Neural cell (in vitro differentiated cells): Measurements from ENCODE around the gene GABRG3. TPM values are rescaled to one million over a fixed set of nuclear protein-coding genes. Genes with fewer than 3 reads are reported as not detected.

Source experiments
- H2AFZ ChIP-seq: fragments of 200-600, 300-800 bp; sonication (generic), shearing (Covaris generic); 2 replicates; pipeline ENCODE4 v1.6.0; 2014; ENCODE audit warnings: low read depth, mild to moderate bottlenecking, antibody characterized with exemption, low read length, moderate library complexity
- H3F3A ChIP-seq: fragments of 200-600 bp; shearing (Covaris generic); 2 replicates; pipeline ENCODE4 v1.6.1; 2016; ENCODE audit warnings: mild to moderate bottlenecking, moderate library complexity, mixed read lengths, antibody characterized with exemption, low read length; ENCODE audit not compliant: insufficient read depth, poor library complexity, severe bottlenecking
- H3K27ac ChIP-seq: fragments of 200-600, 300-800 bp; sonication (generic), shearing (Covaris generic); 2 replicates; pipeline ENCODE4 v1.5.1; 2014; ENCODE audit warnings: mild to moderate bottlenecking, low read length, moderate library complexity
- H3K27me3 ChIP-seq: fragments of 300-800, 200-600 bp; sonication (generic), shearing (Covaris generic); 2 replicates; pipeline ENCODE4 v1.6.0; 2014; ENCODE audit warnings: mild to moderate bottlenecking, low read depth, low read length, moderate library complexity; ENCODE audit not compliant: insufficient read depth
- H3K36me3 ChIP-seq: fragments of 300-800, 200-600 bp; sonication (generic), shearing (Covaris generic); 2 replicates; pipeline ENCODE4 v1.5.1; 2014; ENCODE audit warnings: mild to moderate bottlenecking, antibody characterized with exemption, low read length, moderate library complexity; ENCODE audit not compliant: insufficient read depth
- H3K4me2 ChIP-seq: fragments of 300-800, 200-600 bp; sonication (generic), shearing (Covaris generic); 2 replicates; pipeline ENCODE4 v1.6.0; 2014; ENCODE audit warnings: mild to moderate bottlenecking, low read length
- H3K4me3 ChIP-seq: fragments of 300-800, 200-600 bp; sonication (generic), shearing (Covaris generic); 2 replicates; pipeline ENCODE4 v1.5.1; 2014; ENCODE audit warnings: mild to moderate bottlenecking, low read length, moderate library complexity
- H3K79me2 ChIP-seq: fragments of 200-600 bp; shearing (Covaris generic); replicated peaks from 2 replicates; pipeline ENCODE4 v1.6.0; 2014; ENCODE audit warnings: mild to moderate bottlenecking, low read length, moderate library complexity; ENCODE audit not compliant: insufficient read depth
- H3K9ac ChIP-seq: fragments of 300-800, 200-600 bp; sonication (generic), shearing (Covaris generic); 2 replicates; pipeline ENCODE4 v1.6.1; 2016; ENCODE audit warnings: mild to moderate bottlenecking, low read length, mixed read lengths
- H3K9me2 ChIP-seq: fragments of 200-600 bp; shearing (Covaris generic); 2 replicates; pipeline ENCODE4 v1.6.1; 2016; ENCODE audit warnings: mild to moderate bottlenecking, low read length, mixed read lengths; ENCODE audit not compliant: insufficient read depth
- H3K9me3 ChIP-seq: fragments of 200-600, 300-800 bp; sonication (generic), shearing (Covaris generic); 2 replicates; pipeline ENCODE4 v1.6.1; 2016; ENCODE audit warnings: mild to moderate bottlenecking, mixed run types, low read length, moderate library complexity, mixed read lengths
- H4K20me1 ChIP-seq: fragments of 200-600 bp; shearing (Covaris generic); 2 replicates; pipeline ENCODE4 v1.6.1; 2016; ENCODE audit warnings: mild to moderate bottlenecking, mixed run types; ENCODE audit not compliant: insufficient read depth
- CTCF ChIP-seq: fragments of 450-650 bp; IDR thresholded peaks from 2 replicates; pipeline ENCODE4 v1.5.1; 2014; ENCODE audit warnings: antibody characterized with exemption, mild to moderate bottlenecking, moderate library complexity; ENCODE audit not compliant: poor library complexity, severe bottlenecking
- EP300 ChIP-seq: fragments of 450-650 bp; conservative IDR thresholded peaks from 2 replicates; pipeline ENCODE4 v1.6.1; 2014; ENCODE audit warnings: antibody characterized with exemption, mild to moderate bottlenecking, moderate library complexity; ENCODE audit not compliant: poor library complexity, severe bottlenecking
- EZH2 ChIP-seq: fragments of 200-600, 300-800 bp; shearing (Covaris generic), sonication (generic); IDR thresholded peaks from 2 replicates; pipeline ENCODE4 v1.6.1; 2014; ENCODE audit warnings: antibody characterized with exemption, low read length, borderline replicate concordance, mild to moderate bottlenecking; ENCODE audit not compliant: insufficient read depth, poor library complexity, severe bottlenecking
- MXI1 ChIP-seq: fragments of 450-650 bp; conservative IDR thresholded peaks from 2 replicates; pipeline ENCODE4 v1.6.1; 2014; ENCODE audit warnings: antibody characterized with exemption, mild to moderate bottlenecking; ENCODE audit not compliant: poor library complexity, severe bottlenecking
- POLR2AphosphoS5 ChIP-seq: IDR thresholded peaks from 2 replicates; pipeline ENCODE4 v1.6.1; 2012
- RAD21 ChIP-seq: fragments of 450-650 bp; conservative IDR thresholded peaks from 2 replicates; pipeline ENCODE4 v1.6.1; 2014; ENCODE audit warnings: antibody characterized with exemption, mild to moderate bottlenecking, moderate library complexity
- SMC3 ChIP-seq: fragments of 450-650 bp; conservative IDR thresholded peaks from 2 replicates; pipeline ENCODE4 v1.6.1; 2014; ENCODE audit warnings: antibody characterized with exemption, mild to moderate bottlenecking, moderate library complexity; ENCODE audit not compliant: poor library complexity
- TAF1 ChIP-seq: IDR thresholded peaks from 2 replicates; pipeline ENCODE4 v1.6.1; 2012; ENCODE audit warnings: low read depth
- polyA plus RNA-seq: library from polyadenylated mRNA; depleted of rRNA; stranded (reverse); fragments of >200 nt; gene quantifications from 2 replicates; pipeline ENCODE4 v1.2.3, GENCODE V29; 2014
- TF ChIP-seq, protein P1 (sequence below): IDR thresholded peaks from 2 replicates; pipeline ENCODE4 v1.6.1; 2012; ENCODE audit warnings: borderline replicate concordance

Gene GABRG3
- polyA plus RNA-seq, 1 donor from 2014 or later: 1.2 TPM

DNA sequence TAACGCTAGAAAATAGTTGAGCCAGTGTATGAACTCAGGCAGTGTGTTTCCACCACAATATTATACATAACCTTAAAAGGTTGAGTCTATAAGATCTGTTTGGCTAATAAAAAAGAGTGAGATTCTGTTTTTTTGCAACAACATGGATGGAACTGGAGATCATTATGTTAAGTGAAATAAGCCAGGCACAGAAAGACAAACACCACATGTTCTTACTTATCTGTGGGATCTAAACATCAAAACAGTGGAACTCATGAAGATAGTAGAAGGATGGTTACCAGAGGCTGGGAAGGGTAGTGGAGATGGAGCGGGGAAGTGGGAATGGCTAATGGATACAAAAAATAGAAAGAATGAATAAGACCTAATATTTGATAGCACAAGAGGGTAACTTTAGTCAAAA, 150.7 kb downstream of the GABRG3 start:
- Histone ChIP-seq H3K36me3 (no peaks in the 10 kb centered on the region), H3F3A (no peaks in the 10 kb centered on the region), H3K9me3 (no peaks in the 10 kb centered on the region), H3K9me2 (no peaks in the 10 kb centered on the region), H2AFZ (no peak overlapping the region), H4K20me1 (no peaks in the 10 kb centered on the region), H3K27ac (no peak overlapping the region), H3K9ac (no peak overlapping the region), H3K27me3 (no peaks in the 10 kb centered on the region), H3K4me2 (no peak overlapping the region), H3K4me3 (no peak overlapping the region), H3K79me2 (no peaks in the 10 kb centered on the region)
- no peak for TF ChIP-seq TAF1
- no peak for TF ChIP-seq EP300
- no peak for TF ChIP-seq EZH2
- TF ChIP-seq POLR2AphosphoS5: no peak
- TF ChIP-seq CTCF: no peak
- TF ChIP-seq SMC3: no peak
- TF ChIP-seq RAD21: no peak
- no peak for TF ChIP-seq MXI1
- TF ChIP-seq, protein P1, sequence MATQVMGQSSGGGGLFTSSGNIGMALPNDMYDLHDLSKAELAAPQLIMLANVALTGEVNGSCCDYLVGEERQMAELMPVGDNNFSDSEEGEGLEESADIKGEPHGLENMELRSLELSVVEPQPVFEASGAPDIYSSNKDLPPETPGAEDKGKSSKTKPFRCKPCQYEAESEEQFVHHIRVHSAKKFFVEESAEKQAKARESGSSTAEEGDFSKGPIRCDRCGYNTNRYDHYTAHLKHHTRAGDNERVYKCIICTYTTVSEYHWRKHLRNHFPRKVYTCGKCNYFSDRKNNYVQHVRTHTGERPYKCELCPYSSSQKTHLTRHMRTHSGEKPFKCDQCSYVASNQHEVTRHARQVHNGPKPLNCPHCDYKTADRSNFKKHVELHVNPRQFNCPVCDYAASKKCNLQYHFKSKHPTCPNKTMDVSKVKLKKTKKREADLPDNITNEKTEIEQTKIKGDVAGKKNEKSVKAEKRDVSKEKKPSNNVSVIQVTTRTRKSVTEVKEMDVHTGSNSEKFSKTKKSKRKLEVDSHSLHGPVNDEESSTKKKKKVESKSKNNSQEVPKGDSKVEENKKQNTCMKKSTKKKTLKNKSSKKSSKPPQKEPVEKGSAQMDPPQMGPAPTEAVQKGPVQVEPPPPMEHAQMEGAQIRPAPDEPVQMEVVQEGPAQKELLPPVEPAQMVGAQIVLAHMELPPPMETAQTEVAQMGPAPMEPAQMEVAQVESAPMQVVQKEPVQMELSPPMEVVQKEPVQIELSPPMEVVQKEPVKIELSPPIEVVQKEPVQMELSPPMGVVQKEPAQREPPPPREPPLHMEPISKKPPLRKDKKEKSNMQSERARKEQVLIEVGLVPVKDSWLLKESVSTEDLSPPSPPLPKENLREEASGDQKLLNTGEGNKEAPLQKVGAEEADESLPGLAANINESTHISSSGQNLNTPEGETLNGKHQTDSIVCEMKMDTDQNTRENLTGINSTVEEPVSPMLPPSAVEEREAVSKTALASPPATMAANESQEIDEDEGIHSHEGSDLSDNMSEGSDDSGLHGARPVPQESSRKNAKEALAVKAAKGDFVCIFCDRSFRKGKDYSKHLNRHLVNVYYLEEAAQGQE: no peak

GRCh38 chr15:27123291-27123690, 152.3 kb downstream of the GABRG3 start:
- H3K4me2 ChIP-seq: no peak overlapping the region
- no peaks in the 10 kb centered on the region for H3F3A ChIP-seq
- no peaks in the 10 kb centered on the region for H4K20me1 ChIP-seq
- no peak overlapping the region for H3K4me3 ChIP-seq
- no peaks in the 10 kb centered on the region for H3K9me3 ChIP-seq
- H3K36me3 ChIP-seq: no peaks in the 10 kb centered on the region
- H3K79me2 ChIP-seq: no peaks in the 10 kb centered on the region
- H2AFZ ChIP-seq: no peak overlapping the region
- H3K27ac ChIP-seq: no peak overlapping the region
- no peaks in the 10 kb centered on the region for H3K9me2 ChIP-seq
- TF ChIP-seq RAD21 (no peak), MXI1 (no peak), POLR2AphosphoS5 (no peak), SMC3 (no peak), TAF1 (no peak), EP300 (no peak), EZH2 (no peak), CTCF (no peak)
- TF ChIP-seq, protein P1: no peak
- H3K27me3 ChIP-seq: no peaks in the 10 kb centered on the region
- H3K9ac ChIP-seq: no peak overlapping the region
